Measurements from ENCODE around the gene ELFN2. TPM values are rescaled to one million over a fixed set of nuclear protein-coding genes. Genes with fewer than 3 reads are reported as not detected.
A peak's percentile ranks its signal among the peaks of the same experiment; 100 is the strongest.

Gene ELFN2
- total and polyA plus RNA-seq, 2 of the 13 experiments (the other 11 are each of a cell fraction or from before 2014, with no cell fraction given): 0.01 TPM; not detected in 1

GRCh38 chr22:37326726-37327125, 100.6 kb downstream of the ELFN2 start:
- Histone ChIP-seq H2AFZ (ENCODE audit: low read length) (no peak overlapping the region), H3K79me2 (ENCODE audit: insufficient read depth, low read length) (no peaks in the 10 kb centered on the region), H4K20me1 (ENCODE audit: insufficient read depth, low read length) (no peaks in the 10 kb centered on the region), H3K4me2 (ENCODE audit: low read depth, low read length) (no peak overlapping the region), H3K4me1 (ENCODE audit: insufficient read depth, low read length) (peaks cover 38% of the 10 kb centered on the region), H3K4me3 (replicated peaks in 1 of 3; ENCODE audit: insufficient read depth in 1 of 3, low read depth in 2 of 3, low read length in 3 of 3) (no peak overlapping the region), H3K9ac (ENCODE audit: insufficient read depth, low read depth, low read length) (no peak overlapping the region), H3K9me3 (ENCODE audit: low read length) (no peaks in the 10 kb centered on the region), H3K27ac (ENCODE audit: extremely low read length, insufficient read depth, low read length) (no peak overlapping the region), H3K27me3 (ENCODE audit: control insufficient read depth in 1 of 2, insufficient read depth in 2 of 2, low read length in 2 of 2) (peaks cover 0 to 1% of the 10 kb centered on the region in 2 experiments; a peak in 1 of 5 replicates), H3K36me3 (replicated peaks in 1 of 2; ENCODE audit: control insufficient read depth in 1 of 2, insufficient read depth in 2 of 2, low read length in 2 of 2) (no peaks in the 10 kb centered on the region)
- POLR2A ChIA-PET: no interaction called here
- in situ Hi-C loops (cut with HindIII; ENCODE audit: extremely low pct_ligation_motif_present, low pct_unique_long_range_greater_than_20kb): loop anchor here (10.0 kb wide), 1 partner anchor 258 kb away; the partner anchor contains the start of gene LGALS2
- BruUV-seq (replicated peaks): no TSS peak
- TF ChIP-seq ZNF335 (CRISPR knock-in tag; IDR thresholded peaks at IDR 0.05): no peak
- TF ChIP-seq HNF4A (CRISPR knock-in tag; IDR thresholded peaks at IDR 0.05): peak; percentile 28; the same call in 1 of the 2 replicates
- TF ChIP-seq HNF4G (IDR thresholded peaks at IDR 0.05; ENCODE audit: borderline replicate concordance, low read depth, low read length): no peak
- no peak for TF ChIP-seq HNF4G (CRISPR knock-in tag; IDR thresholded peaks at IDR 0.05; ENCODE audit: borderline replicate concordance, low read depth)
- no peak for TF ChIP-seq CEBPB (IDR thresholded peaks at IDR 0.05; ENCODE audit: borderline replicate concordance, low read depth, low read length)
- no peak for TF ChIP-seq NBN (conservative IDR thresholded peaks at IDR 0.05)
- no peak for TF ChIP-seq GATA4 (IDR thresholded peaks at IDR 0.05; ENCODE audit: borderline replicate concordance, low read depth)
- 0 out of 2 replicates have a peak, but pooled peaks have one; percentile 33 for TF ChIP-seq PHF21A (CRISPR knock-in tag; IDR thresholded peaks at IDR 0.05)
- TF ChIP-seq, protein P1, sequence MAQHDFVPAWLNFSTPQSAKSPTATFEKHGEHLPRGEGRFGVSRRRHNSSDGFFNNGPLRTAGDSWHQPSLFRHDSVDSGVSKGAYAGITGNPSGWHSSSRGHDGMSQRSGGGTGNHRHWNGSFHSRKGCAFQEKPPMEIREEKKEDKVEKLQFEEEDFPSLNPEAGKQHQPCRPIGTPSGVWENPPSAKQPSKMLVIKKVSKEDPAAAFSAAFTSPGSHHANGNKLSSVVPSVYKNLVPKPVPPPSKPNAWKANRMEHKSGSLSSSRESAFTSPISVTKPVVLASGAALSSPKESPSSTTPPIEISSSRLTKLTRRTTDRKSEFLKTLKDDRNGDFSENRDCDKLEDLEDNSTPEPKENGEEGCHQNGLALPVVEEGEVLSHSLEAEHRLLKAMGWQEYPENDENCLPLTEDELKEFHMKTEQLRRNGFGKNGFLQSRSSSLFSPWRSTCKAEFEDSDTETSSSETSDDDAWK (CRISPR knock-in tag; IDR thresholded peaks at IDR 0.05): no peak
- TF ChIP-seq ZBTB33 (CRISPR knock-in tag; IDR thresholded peaks at IDR 0.05): no peak
- TF ChIP-seq KLF16 (CRISPR knock-in tag; IDR thresholded peaks at IDR 0.05): no peak
- TF ChIP-seq ZNF674 (CRISPR knock-in tag; IDR thresholded peaks at IDR 0.05; ENCODE audit: low read depth): no peak
- TF ChIP-seq, protein P2, sequence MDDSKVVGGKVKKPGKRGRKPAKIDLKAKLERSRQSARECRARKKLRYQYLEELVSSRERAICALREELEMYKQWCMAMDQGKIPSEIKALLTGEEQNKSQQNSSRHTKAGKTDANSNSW (CRISPR knock-in tag; IDR thresholded peaks at IDR 0.05; ENCODE audit: borderline replicate concordance): no peak
- TF ChIP-seq ZNF780A (CRISPR knock-in tag; IDR thresholded peaks at IDR 0.05): no peak
- TF ChIP-seq GFI1 (CRISPR knock-in tag; IDR thresholded peaks at IDR 0.05; ENCODE audit: borderline replicate concordance): peak; percentile 83
- no peak for TF ChIP-seq ZNF790 (CRISPR knock-in tag; IDR thresholded peaks at IDR 0.05; ENCODE audit: borderline replicate concordance)
- TF ChIP-seq ZNF121 (CRISPR knock-in tag; IDR thresholded peaks at IDR 0.05): no peak
- WGBS (ENCODE audit: low lambda C conversion rate): 3% methylated on average over 7 of the region's 7 CpGs
- FAIRE-seq (no peak), DNase-seq (ENCODE audit: low spot score) (no peak), ATAC-seq (no peak)
- intact Hi-C loops (cut with micrococcal nuclease; ENCODE audit: unreplicated experiment): no loop called here
- CTCF ChIA-PET (ENCODE audit: low intra/inter-chr PET ratio, low total read pairs): no interaction called here

Measured in HepG2 (cell line).